Liver (tissue), 9 donors: ENCODE results near the gene KCNQ1. TPM values are rescaled to one million over a fixed set of nuclear protein-coding genes. Genes with fewer than 3 reads are reported as not detected.

Experiments
- DNase-seq: peaks from one replicate; pipeline ENCODE4 v3.0.0-alpha.2; 2017; ENCODE audit warnings: low spot score
- H3K27ac ChIP-seq, 2 donors: one replicate each; pipeline ENCODE4 v1.7.0; 2013; ENCODE audit warnings: inconsistent platforms in 2 of 2, low read length in 2 of 2, control low read depth in 1 of 2, low read depth in 1 of 2, mild to moderate bottlenecking in 1 of 2
- H3K27me3 ChIP-seq, 4 donors: one replicate each; pipeline versions ENCODE4 v1.6.1 to v1.7.0; 2013; ENCODE audit warnings: low read length in 3 of 4, inconsistent platforms in 1 of 4, mild to moderate bottlenecking in 1 of 4, moderate library complexity in 1 of 4; ENCODE audit not compliant: control insufficient read depth in 4 of 4, insufficient read depth in 4 of 4
- H3K36me3 ChIP-seq, 4 donors: one replicate each; pipeline versions ENCODE4 v1.6.1 to v1.7.0; 2013; ENCODE audit warnings: low read length in 3 of 4, mild to moderate bottlenecking in 3 of 4, low read depth in 1 of 4, moderate library complexity in 1 of 4; ENCODE audit not compliant: control insufficient read depth in 4 of 4, insufficient read depth in 3 of 4
- H3K4me1 ChIP-seq, 4 donors: one replicate each; pipeline versions ENCODE4 v1.6.1 to v1.7.0; 2013; ENCODE audit warnings: low read length in 3 of 4, mild to moderate bottlenecking in 3 of 4, moderate library complexity in 1 of 4; ENCODE audit not compliant: control insufficient read depth in 4 of 4, insufficient read depth in 4 of 4
- H3K4me3 ChIP-seq, 3 donors: one replicate each; pipeline versions ENCODE4 v1.6.1 to v1.7.0; 2013; ENCODE audit warnings: low read length in 3 of 3, control low read depth in 1 of 3, low read depth in 1 of 3, mild to moderate bottlenecking in 1 of 3
- H3K9ac ChIP-seq, 2 donors: one replicate each; pipeline ENCODE4 v1.7.0; 2013; ENCODE audit warnings: low read length in 2 of 2, mild to moderate bottlenecking in 2 of 2, moderate library complexity in 2 of 2, control low read depth in 1 of 2, low read depth in 1 of 2
- H3K9me3 ChIP-seq, 4 donors: one replicate each; pipeline versions ENCODE4 v1.6.1 to v1.7.0; 2013; ENCODE audit warnings: low read length in 3 of 4; ENCODE audit not compliant: control insufficient read depth in 4 of 4
- FOXA2 ChIP-seq: IDR thresholded peaks from 2 replicates; pipeline ENCODE4 v1.6.1; 2016; ENCODE audit warnings: antibody characterized with exemption
- GABPA ChIP-seq, 2 donors: IDR thresholded peaks in 1 of 2; conservative IDR thresholded peaks in 1 of 2; 2 replicates each; pipeline ENCODE4 v1.6.1; 2016; ENCODE audit warnings: antibody characterized with exemption in 2 of 2, mild to moderate bottlenecking in 1 of 2, moderate library complexity in 1 of 2
- HNF4A ChIP-seq, 2 donors: conservative IDR thresholded peaks; 2 replicates each; pipeline ENCODE4 v1.6.1; 2016; ENCODE audit warnings: antibody characterized with exemption in 2 of 2, mild to moderate bottlenecking in 2 of 2
- JUND ChIP-seq, 2 donors: IDR thresholded peaks; 2 replicates each; pipeline ENCODE4 v1.6.1; 2016; ENCODE audit warnings: antibody characterized with exemption in 2 of 2
- RXRA ChIP-seq, 2 donors: IDR thresholded peaks; 2 replicates each; pipeline ENCODE4 v1.6.1; 2017 to 2018; ENCODE audit warnings: antibody characterized with exemption in 2 of 2, mild to moderate bottlenecking in 1 of 2
- TAF1 ChIP-seq: conservative IDR thresholded peaks from 2 replicates; pipeline ENCODE4 v1.6.1; 2016; ENCODE audit warnings: antibody characterized with exemption, mild to moderate bottlenecking
- YY1 ChIP-seq: IDR thresholded peaks from 2 replicates; pipeline ENCODE4 v1.6.1; 2016; ENCODE audit warnings: antibody characterized with exemption, mild to moderate bottlenecking
- WGBS: extraction: QIAGEN DNeasy Blood & Tissue Kit; methylation state at CpG from one replicate; pipeline ENCODE4 v1.1.7; 2013; 5-methylcytosine and 5-hydroxymethylcytosine counted together
- polyA plus RNA-seq, 2 donors: library from polyadenylated mRNA; stranded (reverse) in 1 of 2; unstranded in 1 of 2; fragments of 200-250 nt in 1 of 2; fragments of >200 nt in 1 of 2; fragmentation: Nextera tagmentation in 1 of 2; extraction: Ambion mirVana in 1 of 2; gene quantifications; one replicate each; pipeline versions ENCODE4 v1.2.1 to v1.2.3, GENCODE V29; 2013 to 2015
- total RNA-seq, 2 donors: library from RNA; depleted of rRNA; stranded (reverse); fragments of >200 nt; gene quantifications; one replicate each; pipeline ENCODE4 v1.2.3, GENCODE V29; 2014
- TF ChIP-seq, protein P1 (sequence below): IDR thresholded peaks from 2 replicates; pipeline ENCODE4 v1.6.1; 2016; ENCODE audit warnings: antibody characterized with exemption
- TF ChIP-seq, protein P2 (sequence below): IDR thresholded peaks from 2 replicates; pipeline ENCODE4 v1.6.1; 2016; ENCODE audit warnings: antibody characterized with exemption
- TF ChIP-seq, protein P3 (sequence below): IDR thresholded peaks from 2 replicates; pipeline ENCODE4 v1.6.1; 2016; ENCODE audit warnings: antibody characterized with exemption, mild to moderate bottlenecking
- TF ChIP-seq, protein P4 (sequence below): IDR thresholded peaks from 2 replicates; pipeline ENCODE4 v1.6.1; 2016; ENCODE audit warnings: antibody characterized with exemption
- TF ChIP-seq, protein P5 (sequence below): fragments of 150-350 bp; IDR thresholded peaks from 2 replicates; pipeline ENCODE4 v1.5.1; 2017; ENCODE audit warnings: improper control_type of control experiment, low read depth, low read length; ENCODE audit not compliant: missing input control
- donor health status: healthy.
- donor health status: healthy.
- donor health status: healthy.
- donor health status: healthy.
- donor health status: healthy.

The KCNQ1 gene
- total and polyA plus RNA-seq, 4 donors = 0.31 to 2.2 (median 1.5) TPM

DNA sequence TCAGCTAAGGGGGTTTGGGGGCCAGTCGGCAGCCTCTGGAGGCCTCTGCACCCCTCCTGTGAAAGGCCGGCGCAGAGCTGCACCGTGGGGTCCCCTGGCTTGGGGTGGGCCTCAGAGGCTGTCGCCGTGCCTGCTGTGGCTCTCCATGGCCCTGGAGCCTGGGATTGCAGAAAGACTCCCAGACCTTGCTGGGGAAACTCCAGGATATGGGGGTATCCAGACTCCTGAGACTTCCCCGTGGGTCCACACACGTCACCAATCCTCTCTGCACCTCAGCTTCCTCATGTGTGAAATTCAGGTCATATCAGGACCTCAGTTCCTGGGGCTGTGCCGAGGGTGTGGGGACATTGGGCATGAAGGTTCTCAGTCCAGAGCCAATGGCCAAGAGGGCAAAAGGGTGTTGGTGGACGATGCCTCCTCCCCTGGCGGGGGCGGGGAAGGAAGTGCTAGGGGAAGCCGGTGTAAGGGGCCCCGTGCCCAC lies 97.1 kb downstream of the KCNQ1 start:
- no peaks in the 10 kb centered on the region for H3K27me3 ChIP-seq
- H3K27ac ChIP-seq = no peak overlapping the region
- H3K4me3 ChIP-seq = no peak overlapping the region
- peaks cover 2 to 8% (median 4%) of the 10 kb centered on the region in 4 donors for H3K4me1 ChIP-seq
- H3K9me3 ChIP-seq = no peaks in the 10 kb centered on the region
- H3K9ac ChIP-seq = no peak overlapping the region
- H3K36me3 ChIP-seq = no peaks in the 10 kb centered on the region
- TF ChIP-seq, protein P1, sequence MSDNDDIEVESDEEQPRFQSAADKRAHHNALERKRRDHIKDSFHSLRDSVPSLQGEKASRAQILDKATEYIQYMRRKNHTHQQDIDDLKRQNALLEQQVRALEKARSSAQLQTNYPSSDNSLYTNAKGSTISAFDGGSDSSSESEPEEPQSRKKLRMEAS = no peak
- TF ChIP-seq RXRA (IDR thresholded peaks at IDR 0.05) = peak in 1 of 2 donors; percentile 60
- DNase-seq = no peak
- WGBS = 67% methylated on average over 14 of the region's 14 CpGs

DNA sequence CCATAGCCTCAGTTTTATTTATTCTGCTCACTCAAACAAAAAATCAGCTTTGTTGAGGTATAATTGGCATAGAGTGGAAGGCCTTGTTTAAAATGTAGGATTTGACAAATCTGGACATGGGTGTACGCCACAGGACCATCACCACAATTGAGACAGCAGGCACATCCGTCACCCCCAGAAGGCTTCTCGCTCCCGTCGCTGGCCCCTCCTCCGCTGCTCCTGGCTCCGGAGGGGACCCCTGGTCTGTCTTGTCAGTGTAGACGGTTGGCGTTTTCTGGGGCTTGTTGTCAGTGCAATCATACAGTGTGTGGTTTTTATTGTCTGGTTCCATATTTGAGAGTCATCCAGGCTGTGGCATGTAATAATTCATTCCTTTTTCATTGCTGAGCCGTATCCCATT lies 97.6 kb downstream of the KCNQ1 start:
- peaks cover 2 to 8% (median 4%) of the 10 kb centered on the region in 4 donors for H3K4me1 ChIP-seq
- no peaks in the 10 kb centered on the region for H3K9me3 ChIP-seq
- H3K9ac ChIP-seq = no peak overlapping the region
- H3K27ac ChIP-seq = no peak overlapping the region
- no peaks in the 10 kb centered on the region for H3K36me3 ChIP-seq
- WGBS = 93% methylated on average over 10 of the region's 10 CpGs
- no peak for DNase-seq
- no peak overlapping the region for H3K4me3 ChIP-seq
- TF ChIP-seq, protein P2, sequence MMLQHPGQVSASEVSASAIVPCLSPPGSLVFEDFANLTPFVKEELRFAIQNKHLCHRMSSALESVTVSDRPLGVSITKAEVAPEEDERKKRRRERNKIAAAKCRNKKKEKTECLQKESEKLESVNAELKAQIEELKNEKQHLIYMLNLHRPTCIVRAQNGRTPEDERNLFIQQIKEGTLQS = no peak
- no peak for TF ChIP-seq RXRA (IDR thresholded peaks at IDR 0.05)
- TF ChIP-seq, protein P3, sequence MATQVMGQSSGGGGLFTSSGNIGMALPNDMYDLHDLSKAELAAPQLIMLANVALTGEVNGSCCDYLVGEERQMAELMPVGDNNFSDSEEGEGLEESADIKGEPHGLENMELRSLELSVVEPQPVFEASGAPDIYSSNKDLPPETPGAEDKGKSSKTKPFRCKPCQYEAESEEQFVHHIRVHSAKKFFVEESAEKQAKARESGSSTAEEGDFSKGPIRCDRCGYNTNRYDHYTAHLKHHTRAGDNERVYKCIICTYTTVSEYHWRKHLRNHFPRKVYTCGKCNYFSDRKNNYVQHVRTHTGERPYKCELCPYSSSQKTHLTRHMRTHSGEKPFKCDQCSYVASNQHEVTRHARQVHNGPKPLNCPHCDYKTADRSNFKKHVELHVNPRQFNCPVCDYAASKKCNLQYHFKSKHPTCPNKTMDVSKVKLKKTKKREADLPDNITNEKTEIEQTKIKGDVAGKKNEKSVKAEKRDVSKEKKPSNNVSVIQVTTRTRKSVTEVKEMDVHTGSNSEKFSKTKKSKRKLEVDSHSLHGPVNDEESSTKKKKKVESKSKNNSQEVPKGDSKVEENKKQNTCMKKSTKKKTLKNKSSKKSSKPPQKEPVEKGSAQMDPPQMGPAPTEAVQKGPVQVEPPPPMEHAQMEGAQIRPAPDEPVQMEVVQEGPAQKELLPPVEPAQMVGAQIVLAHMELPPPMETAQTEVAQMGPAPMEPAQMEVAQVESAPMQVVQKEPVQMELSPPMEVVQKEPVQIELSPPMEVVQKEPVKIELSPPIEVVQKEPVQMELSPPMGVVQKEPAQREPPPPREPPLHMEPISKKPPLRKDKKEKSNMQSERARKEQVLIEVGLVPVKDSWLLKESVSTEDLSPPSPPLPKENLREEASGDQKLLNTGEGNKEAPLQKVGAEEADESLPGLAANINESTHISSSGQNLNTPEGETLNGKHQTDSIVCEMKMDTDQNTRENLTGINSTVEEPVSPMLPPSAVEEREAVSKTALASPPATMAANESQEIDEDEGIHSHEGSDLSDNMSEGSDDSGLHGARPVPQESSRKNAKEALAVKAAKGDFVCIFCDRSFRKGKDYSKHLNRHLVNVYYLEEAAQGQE = no peak
- TF ChIP-seq, protein P4, sequence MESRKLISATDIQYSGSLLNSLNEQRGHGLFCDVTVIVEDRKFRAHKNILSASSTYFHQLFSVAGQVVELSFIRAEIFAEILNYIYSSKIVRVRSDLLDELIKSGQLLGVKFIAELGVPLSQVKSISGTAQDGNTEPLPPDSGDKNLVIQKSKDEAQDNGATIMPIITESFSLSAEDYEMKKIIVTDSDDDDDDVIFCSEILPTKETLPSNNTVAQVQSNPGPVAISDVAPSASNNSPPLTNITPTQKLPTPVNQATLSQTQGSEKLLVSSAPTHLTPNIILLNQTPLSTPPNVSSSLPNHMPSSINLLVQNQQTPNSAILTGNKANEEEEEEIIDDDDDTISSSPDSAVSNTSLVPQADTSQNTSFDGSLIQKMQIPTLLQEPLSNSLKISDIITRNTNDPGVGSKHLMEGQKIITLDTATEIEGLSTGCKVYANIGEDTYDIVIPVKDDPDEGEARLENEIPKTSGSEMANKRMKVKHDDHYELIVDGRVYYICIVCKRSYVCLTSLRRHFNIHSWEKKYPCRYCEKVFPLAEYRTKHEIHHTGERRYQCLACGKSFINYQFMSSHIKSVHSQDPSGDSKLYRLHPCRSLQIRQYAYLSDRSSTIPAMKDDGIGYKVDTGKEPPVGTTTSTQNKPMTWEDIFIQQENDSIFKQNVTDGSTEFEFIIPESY = no peak
- no peak for TF ChIP-seq TAF1
- no peak for TF ChIP-seq YY1
- TF ChIP-seq HNF4A (conservative IDR thresholded peaks at IDR 0.05) = no peak
- TF ChIP-seq JUND (IDR thresholded peaks at IDR 0.05) = no peak
- TF ChIP-seq GABPA (IDR thresholded peaks at IDR 0.05 in 1 of 2, conservative IDR thresholded peaks at IDR 0.05 in 1 of 2) = no peak
- TF ChIP-seq FOXA2 = no peak
- TF ChIP-seq, protein P5, sequence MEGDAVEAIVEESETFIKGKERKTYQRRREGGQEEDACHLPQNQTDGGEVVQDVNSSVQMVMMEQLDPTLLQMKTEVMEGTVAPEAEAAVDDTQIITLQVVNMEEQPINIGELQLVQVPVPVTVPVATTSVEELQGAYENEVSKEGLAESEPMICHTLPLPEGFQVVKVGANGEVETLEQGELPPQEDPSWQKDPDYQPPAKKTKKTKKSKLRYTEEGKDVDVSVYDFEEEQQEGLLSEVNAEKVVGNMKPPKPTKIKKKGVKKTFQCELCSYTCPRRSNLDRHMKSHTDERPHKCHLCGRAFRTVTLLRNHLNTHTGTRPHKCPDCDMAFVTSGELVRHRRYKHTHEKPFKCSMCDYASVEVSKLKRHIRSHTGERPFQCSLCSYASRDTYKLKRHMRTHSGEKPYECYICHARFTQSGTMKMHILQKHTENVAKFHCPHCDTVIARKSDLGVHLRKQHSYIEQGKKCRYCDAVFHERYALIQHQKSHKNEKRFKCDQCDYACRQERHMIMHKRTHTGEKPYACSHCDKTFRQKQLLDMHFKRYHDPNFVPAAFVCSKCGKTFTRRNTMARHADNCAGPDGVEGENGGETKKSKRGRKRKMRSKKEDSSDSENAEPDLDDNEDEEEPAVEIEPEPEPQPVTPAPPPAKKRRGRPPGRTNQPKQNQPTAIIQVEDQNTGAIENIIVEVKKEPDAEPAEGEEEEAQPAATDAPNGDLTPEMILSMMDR = no peak
- no peaks in the 10 kb centered on the region for H3K27me3 ChIP-seq
